Mesothelial cell of epicardium (in vitro differentiated cells): Measurements from ENCODE around the gene PDLIM3. TPM values are rescaled to one million over a fixed set of nuclear protein-coding genes. Genes with fewer than 3 reads are reported as not detected.

Experiments
- DNase-seq, 2 experiments: peaks; one replicate each; pipeline ENCODE4 v3.0.0; 2021; ENCODE audit warnings: low spot score in 2 of 2; ENCODE audit not compliant: unreplicated experiment in 2 of 2
- H3K27ac Mint-ChIP-seq: 2 replicates; pipeline ENCODE4 v1.8.0; 2021; ENCODE audit warnings: mixed read lengths
- H3K27me3 Mint-ChIP-seq: 2 replicates; pipeline ENCODE4 v1.8.0; 2021; ENCODE audit warnings: low read depth, mixed read lengths
- H3K36me3 Mint-ChIP-seq: 2 replicates; pipeline ENCODE4 v1.8.0; 2021; ENCODE audit warnings: mixed read lengths
- H3K4me1 Mint-ChIP-seq: 2 replicates; pipeline ENCODE4 v1.8.0; 2021; ENCODE audit warnings: mixed read lengths
- H3K4me3 Mint-ChIP-seq: 2 replicates; pipeline ENCODE4 v1.8.0; 2021; ENCODE audit warnings: mild to moderate bottlenecking, moderate library complexity, mixed read lengths
- H3K9me3 Mint-ChIP-seq: 2 replicates; pipeline ENCODE4 v1.8.0; 2021; ENCODE audit warnings: mixed read lengths
- CTCF ChIP-seq: fragments of 200-600 bp; sonication (generic); IDR thresholded peaks from one replicate; pipeline ENCODE4 v1.5.0; 2021; ENCODE audit warnings: antibody characterized with exemption; ENCODE audit not compliant: unreplicated experiment
- total RNA-seq: library from RNA; stranded (reverse); gene quantifications from 3 replicates; pipeline ENCODE4 v1.2.1, GENCODE V29; 2021

Gene PDLIM3
- total RNA-seq, 1 donor from 2014 or later, result 11.2 TPM

- Mint-ChIP-seq H3K4me1 (peaks cover 8% of the 10 kb centered on the region), H3K27ac (no peak overlapping the region), H3K27me3 (no peaks in the 10 kb centered on the region), H3K4me3 (no peak overlapping the region), H3K36me3 (peaks cover 8% of the 10 kb centered on the region), H3K9me3 (peaks cover 10% of the 10 kb centered on the region)
- no peak for TF ChIP-seq CTCF
- DNase-seq, result no peak
Measured at GRCh38 chr4:185504098-185505047, 30.9 kb downstream of the PDLIM3 start.

- Mint-ChIP-seq H3K4me1 (no peaks in the 10 kb centered on the region), H3K36me3 (peaks cover 8% of the 10 kb centered on the region), H3K9me3 (peaks cover 10% of the 10 kb centered on the region), H3K4me3 (no peak overlapping the region), H3K27ac (no peak overlapping the region), H3K27me3 (no peaks in the 10 kb centered on the region)
- DNase-seq, result no peak
- TF ChIP-seq CTCF, result no peak
Measured at GRCh38 chr4:185502386-185502785, 32.9 kb downstream of the PDLIM3 start.

GRCh38 chr4:185500576-185500975 is 34.7 kb downstream of the PDLIM3 start:
- Mint-ChIP-seq H3K36me3 (peaks cover 8% of the 10 kb centered on the region), H3K9me3 (peaks cover 10% of the 10 kb centered on the region), H3K4me3 (no peak overlapping the region), H3K27me3 (no peaks in the 10 kb centered on the region), H3K27ac (no peak overlapping the region), H3K4me1 (no peaks in the 10 kb centered on the region)
- TF ChIP-seq CTCF, result no peak
- no peak for DNase-seq

- H3K27me3 Mint-ChIP-seq, result no peaks in the 10 kb centered on the region
- no peak overlapping the region for H3K27ac Mint-ChIP-seq
- H3K9me3 Mint-ChIP-seq, result peaks cover 10% of the 10 kb centered on the region
- TF ChIP-seq CTCF, result no peak
- H3K4me3 Mint-ChIP-seq, result no peak overlapping the region
- H3K4me1 Mint-ChIP-seq, result no peaks in the 10 kb centered on the region
- no peak for DNase-seq
- H3K36me3 Mint-ChIP-seq, result peaks cover 8% of the 10 kb centered on the region
Measured at GRCh38 chr4:185500035-185500434, 35.3 kb downstream of the PDLIM3 start.

- no peaks in the 10 kb centered on the region for H3K4me1 Mint-ChIP-seq
- no peak for TF ChIP-seq CTCF
- no peak overlapping the region for H3K4me3 Mint-ChIP-seq
- peaks cover 6% of the 10 kb centered on the region for H3K27me3 Mint-ChIP-seq
- H3K27ac Mint-ChIP-seq, result no peak overlapping the region
- DNase-seq, result no peak
- peaks cover 4% of the 10 kb centered on the region for H3K36me3 Mint-ChIP-seq
- H3K9me3 Mint-ChIP-seq, result peaks cover 36% of the 10 kb centered on the region
Measured at GRCh38 chr4:185488650-185489049, 46.7 kb downstream of the PDLIM3 start.
